ENCODE measurements around the gene POLR3C.

Gene POLR3C

DNA sequence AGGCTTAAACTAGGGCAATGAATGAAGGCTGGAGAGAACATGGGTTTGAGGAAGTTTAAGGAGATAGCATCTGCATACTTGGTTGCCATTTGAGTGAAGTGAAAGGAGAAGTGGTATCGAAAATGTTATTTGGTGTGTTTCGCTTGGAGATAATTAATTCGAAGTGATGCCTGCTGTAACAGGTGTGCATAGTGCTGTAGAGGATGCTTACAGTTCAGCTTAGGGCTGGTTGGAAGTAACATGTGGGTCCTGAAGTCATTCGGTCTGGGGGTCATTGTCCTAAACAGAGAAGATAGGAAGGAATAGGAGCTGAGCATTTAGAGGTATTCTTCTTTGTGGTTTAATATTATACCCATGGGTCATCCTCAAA lies 21.1 kb downstream of the POLR3C start:
- Mint-ChIP-seq H3K27me3 (ENCODE audit: low read depth) (no peaks in the 10 kb centered on the region), H3K27ac (no peak overlapping the region), H3K4me1 (ENCODE audit: low read depth) (peaks cover 5% of the 10 kb centered on the region), H3K9me3 (no peaks in the 10 kb centered on the region), H3K4me3 (no peak overlapping the region), H3K36me3 (ENCODE audit: low read depth) (peaks cover 19% of the 10 kb centered on the region)

DNA sequence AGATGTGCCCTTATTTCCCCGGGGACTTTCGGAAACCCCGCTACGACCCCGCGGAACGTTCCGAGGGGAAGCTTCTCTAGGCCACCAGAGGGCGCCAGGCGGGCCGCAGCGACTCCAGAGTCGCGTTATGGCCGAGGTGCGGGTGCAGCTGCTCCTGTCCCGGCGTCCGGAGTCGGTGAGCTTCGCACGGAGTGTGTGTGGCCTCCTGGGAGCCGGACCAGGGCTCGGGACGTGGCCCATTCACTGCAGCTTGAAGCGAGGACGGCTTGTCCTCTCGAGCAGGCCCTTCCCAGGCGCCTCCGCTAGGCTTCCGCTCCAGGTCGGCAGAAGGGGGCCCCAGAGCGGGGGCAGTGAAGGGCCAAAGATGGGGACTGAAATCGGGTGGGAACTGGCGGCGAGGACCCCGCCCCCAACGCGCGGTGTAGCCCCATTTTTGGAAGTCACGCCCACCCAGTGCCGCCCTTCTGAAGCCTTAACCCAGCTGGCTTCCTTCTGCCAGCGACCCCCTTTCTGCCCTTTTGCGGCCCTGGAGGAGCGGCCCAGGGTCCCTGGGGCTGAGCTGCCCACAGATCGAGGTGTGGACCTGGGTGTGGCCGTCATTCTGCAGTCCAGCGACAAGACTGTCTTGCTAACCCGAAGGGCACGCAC lies 21.6 kb downstream of the POLR3C start, which contains the start of gene NUDT17:
TSS of gene NUDT17 (plus strand) at position 117 of the 648 bp plus-strand sequence. CDS start at position 128, 11 bp downstream.
- Mint-ChIP-seq H3K36me3 (ENCODE audit: low read depth) (peaks cover 23% of the 10 kb centered on the region), H3K9me3 (no peaks in the 10 kb centered on the region), H3K27ac (peak within 1 kb of the TSS; percentile 56), H3K4me1 (ENCODE audit: low read depth) (peaks cover 5% of the 10 kb centered on the region), H3K27me3 (ENCODE audit: low read depth) (no peaks in the 10 kb centered on the region), H3K4me3 (no peak within 1 kb of the TSS)

DNA sequence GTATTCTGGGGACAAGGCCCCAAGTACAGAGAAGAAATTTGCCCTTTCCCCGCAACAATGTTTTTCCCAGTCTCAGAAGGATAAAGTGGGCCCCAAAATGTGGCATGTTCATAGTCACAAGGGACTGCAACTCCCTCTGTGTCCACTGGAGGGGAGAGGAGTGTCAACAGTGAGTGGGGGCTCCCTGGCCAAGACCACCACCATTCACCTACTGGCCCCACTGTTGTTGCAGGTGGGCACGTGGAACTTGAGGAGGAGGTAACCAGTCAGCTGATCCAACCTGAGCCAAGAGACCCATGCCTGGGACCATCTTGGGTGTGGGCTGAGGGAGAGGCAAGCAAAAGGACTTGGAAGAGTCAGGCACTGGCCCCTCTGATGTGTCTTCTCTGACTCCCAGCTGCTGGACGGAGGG lies 22.2 kb downstream of the POLR3C start:
- Mint-ChIP-seq H3K9me3 (no peaks in the 10 kb centered on the region), H3K36me3 (ENCODE audit: low read depth) (peaks cover 22% of the 10 kb centered on the region), H3K4me3 (no peak overlapping the region), H3K4me1 (ENCODE audit: low read depth) (peaks cover 5% of the 10 kb centered on the region), H3K27ac (peak overlapping the region; percentile 56), H3K27me3 (ENCODE audit: low read depth) (no peaks in the 10 kb centered on the region)

DNA sequence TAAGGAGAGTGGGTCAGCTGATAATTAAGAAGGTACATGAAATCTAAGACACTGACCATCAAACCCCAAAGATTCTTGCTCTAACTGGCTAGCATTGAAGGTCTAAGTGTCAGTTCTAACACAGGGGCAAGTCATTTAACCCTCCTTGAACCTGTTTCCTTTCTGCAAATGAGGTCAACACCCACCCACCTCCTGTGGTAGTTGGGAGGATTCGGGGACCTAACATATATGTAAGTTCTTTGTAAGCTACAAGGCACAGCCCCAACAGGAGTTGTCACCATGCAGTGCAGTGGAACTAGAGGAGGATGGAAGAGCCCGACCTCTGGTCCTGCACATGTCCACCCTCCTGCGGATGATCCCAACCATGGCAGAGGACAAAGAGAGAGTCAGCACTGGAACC lies 23.8 kb downstream of the POLR3C start:
- Mint-ChIP-seq H3K9me3 (no peaks in the 10 kb centered on the region), H3K4me1 (ENCODE audit: low read depth) (peaks cover 5% of the 10 kb centered on the region), H3K27ac (no peak overlapping the region), H3K36me3 (ENCODE audit: low read depth) (peaks cover 21% of the 10 kb centered on the region), H3K4me3 (no peak overlapping the region), H3K27me3 (ENCODE audit: low read depth) (no peaks in the 10 kb centered on the region)

DNA sequence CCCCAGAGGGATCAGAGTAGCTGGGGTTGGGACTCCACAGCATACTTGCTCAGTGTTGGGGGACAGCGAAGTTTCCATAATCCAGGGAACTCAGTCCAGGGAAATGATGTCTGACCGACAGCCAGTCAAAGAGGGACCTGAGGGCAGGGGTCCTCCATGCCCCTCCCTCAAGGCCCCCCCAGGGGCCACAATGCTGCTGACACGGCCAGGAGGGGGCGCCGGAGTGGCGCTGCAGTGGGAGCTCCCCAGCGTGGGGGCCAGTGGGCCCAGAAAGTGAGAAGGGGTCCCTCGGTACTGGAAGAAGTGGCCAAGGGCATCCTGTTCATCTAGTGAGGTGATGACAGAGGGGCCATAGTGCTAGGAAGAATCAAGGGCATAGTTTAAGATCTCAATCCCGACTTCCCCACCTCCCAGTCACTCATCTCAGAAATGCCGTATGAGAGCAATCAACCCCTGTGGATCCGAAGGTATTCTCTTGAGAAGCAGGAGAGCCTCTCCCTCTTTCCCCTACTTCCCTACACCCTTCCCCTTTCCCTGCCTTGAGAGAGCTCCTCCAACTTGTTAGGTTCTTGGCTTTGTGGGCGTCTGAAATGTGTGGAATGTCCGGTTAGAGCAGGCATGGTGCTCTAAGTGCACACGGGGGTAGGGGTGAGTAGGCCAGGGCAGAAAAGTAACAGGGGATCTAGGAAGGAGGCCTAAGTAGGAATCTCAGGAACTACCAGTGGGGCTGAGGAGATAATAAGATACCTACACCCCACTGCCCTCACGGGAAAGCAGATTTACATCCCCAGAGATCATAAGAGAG lies 25.6 kb downstream of the POLR3C start:
- no peak overlapping the region for H3K27ac Mint-ChIP-seq

DNA sequence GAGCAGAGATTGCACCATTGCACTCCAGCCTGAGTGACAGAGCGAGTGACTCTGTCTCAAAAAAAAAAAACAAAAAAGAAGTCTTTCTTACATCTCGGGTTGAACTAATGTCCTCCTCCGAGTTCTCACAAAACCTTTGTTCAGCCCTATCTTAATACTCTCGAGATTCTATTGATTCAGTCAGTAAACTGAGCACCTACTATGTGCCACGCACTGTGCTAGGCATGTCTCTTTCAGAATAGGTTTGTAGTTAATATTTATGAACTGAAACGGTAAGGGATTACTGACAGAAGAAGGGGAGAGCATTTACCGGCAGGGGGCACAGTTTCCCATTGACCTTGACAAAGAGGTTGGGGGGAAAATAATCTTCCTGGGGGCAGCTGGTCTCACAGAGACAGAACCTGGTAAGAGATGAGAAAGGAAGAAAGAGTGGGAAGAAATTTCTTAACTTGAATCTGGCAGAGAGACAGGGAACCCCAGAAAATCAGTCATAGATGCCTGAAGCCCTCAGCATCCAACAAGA lies 31.5 kb downstream of the POLR3C start:
- Mint-ChIP-seq H3K27me3 (ENCODE audit: low read depth) (no peaks in the 10 kb centered on the region), H3K4me1 (ENCODE audit: low read depth) (peaks cover 16% of the 10 kb centered on the region), H3K4me3 (no peak overlapping the region), H3K27ac (no peak overlapping the region), H3K36me3 (ENCODE audit: low read depth) (peaks cover 35% of the 10 kb centered on the region), H3K9me3 (no peaks in the 10 kb centered on the region)

More for the DNA sequence above, 25.6 kb downstream of the POLR3C start:
- Mint-ChIP-seq H3K4me3 (no peak overlapping the region), H3K4me1 (ENCODE audit: low read depth) (peaks cover 5% of the 10 kb centered on the region), H3K9me3 (no peaks in the 10 kb centered on the region), H3K27me3 (ENCODE audit: low read depth) (no peaks in the 10 kb centered on the region), H3K36me3 (ENCODE audit: low read depth) (peaks cover 29% of the 10 kb centered on the region)

DNA sequence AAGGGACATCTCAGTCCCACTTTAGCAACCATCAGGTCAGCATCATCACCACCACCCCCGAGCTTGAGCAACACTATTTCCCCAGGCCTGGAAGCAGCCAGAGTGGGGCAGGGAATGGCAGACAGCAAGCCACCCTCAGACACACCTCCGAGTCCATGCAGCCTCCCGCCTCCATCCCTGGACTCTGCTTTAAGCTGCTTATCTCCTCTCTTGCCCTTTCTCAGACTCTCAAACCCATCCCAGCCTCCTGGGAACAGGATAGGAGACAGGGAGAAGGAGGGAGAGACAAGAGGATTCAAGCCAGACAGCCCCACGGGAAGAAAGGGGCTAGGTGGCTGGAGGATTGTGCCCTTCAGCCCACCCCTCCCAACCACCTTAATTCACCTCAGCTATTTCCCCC lies 33.2 kb downstream of the POLR3C start:
- H3K4me1 Mint-ChIP-seq (ENCODE audit: low read depth): peaks cover 16% of the 10 kb centered on the region
- peaks cover 5% of the 10 kb centered on the region for H3K27me3 Mint-ChIP-seq (ENCODE audit: low read depth)
- H3K27ac Mint-ChIP-seq: no peak overlapping the region
- no peak overlapping the region for H3K4me3 Mint-ChIP-seq
- peaks cover 25% of the 10 kb centered on the region for H3K36me3 Mint-ChIP-seq (ENCODE audit: low read depth)
- H3K9me3 Mint-ChIP-seq: no peaks in the 10 kb centered on the region

DNA sequence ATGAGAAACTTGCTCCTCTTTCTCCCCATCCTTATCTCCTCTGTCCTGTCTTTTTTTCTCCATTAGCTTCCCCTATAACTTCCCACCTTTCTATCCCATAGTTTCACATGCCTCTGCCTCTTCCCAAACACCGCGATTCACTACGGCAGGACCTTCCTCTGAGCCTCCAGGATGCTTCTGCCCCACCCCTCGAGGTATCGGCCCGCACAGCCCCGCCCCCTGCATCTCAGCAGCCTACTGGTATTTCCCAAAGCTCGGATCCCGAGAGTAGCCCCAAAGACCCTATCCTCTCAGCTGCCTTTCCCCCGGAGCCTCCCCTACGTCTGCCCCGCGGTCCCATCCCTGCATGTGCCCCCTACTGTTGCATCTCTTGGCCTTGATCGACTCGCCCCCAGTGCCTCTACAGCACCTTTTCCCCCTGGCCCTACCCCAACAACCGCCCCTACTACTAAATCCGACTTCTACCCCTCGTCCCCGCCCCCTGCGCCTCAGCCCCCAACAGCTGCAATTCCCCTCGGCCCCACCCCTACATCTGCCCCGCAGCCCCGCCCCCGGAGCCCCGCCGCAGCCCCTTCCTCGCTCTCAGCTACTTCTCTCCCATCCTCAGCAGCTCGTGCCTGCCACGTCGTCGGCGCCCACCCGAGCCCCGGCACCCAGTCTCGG lies 34.4 kb downstream of the POLR3C start:
- H3K27ac Mint-ChIP-seq: peak overlapping the region; percentile 96
- peaks cover 9% of the 10 kb centered on the region for H3K27me3 Mint-ChIP-seq (ENCODE audit: low read depth)
- H3K4me3 Mint-ChIP-seq: peak overlapping the region; percentile 98
- no peaks in the 10 kb centered on the region for H3K9me3 Mint-ChIP-seq
- peaks cover 21% of the 10 kb centered on the region for H3K36me3 Mint-ChIP-seq (ENCODE audit: low read depth)
- peaks cover 16% of the 10 kb centered on the region for H3K4me1 Mint-ChIP-seq (ENCODE audit: low read depth)

DNA sequence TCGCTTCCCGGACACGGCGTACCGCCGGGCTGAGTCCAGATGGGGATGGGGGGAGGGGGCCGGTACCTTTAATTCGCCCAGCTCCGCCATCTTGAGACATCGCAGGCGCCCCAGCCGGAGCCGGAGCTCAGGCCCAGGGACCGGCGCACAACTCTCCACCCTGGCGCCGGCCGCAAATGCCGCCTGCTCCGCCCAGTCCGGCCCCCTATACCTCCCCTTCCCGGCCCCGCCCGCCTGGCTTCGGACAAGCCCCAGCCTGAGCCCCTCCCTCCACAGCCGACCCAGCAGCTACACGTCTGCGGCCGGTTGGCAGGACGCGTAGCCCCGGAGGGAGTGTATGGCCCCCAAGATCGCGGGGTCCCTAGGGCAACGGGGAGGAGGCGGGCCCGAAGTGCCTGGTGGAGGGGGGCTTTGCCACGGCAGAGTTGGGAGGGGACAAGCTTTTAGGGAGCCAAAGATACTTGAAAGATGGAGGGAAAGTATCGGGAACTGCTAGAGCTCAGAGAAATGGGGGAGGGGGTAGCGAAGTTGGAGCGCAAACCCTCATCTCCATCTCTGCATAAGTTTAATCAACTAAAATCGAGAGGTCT lies 35.0 kb downstream of the POLR3C start, which contains the start of gene PIAS3:
TSS of gene PIAS3 (minus strand) at position 181 of the 590 bp plus-strand sequence. CDS start at position 90, 91 bp downstream.
- Mint-ChIP-seq H3K4me1 (ENCODE audit: low read depth) (peaks cover 16% of the 10 kb centered on the region), H3K4me3 (peak within 1 kb of the TSS; percentile 98), H3K36me3 (ENCODE audit: low read depth) (peaks cover 17% of the 10 kb centered on the region), H3K27ac (peak within 1 kb of the TSS; percentile 96), H3K27me3 (ENCODE audit: low read depth) (peaks cover 15% of the 10 kb centered on the region), H3K9me3 (no peaks in the 10 kb centered on the region)

DNA sequence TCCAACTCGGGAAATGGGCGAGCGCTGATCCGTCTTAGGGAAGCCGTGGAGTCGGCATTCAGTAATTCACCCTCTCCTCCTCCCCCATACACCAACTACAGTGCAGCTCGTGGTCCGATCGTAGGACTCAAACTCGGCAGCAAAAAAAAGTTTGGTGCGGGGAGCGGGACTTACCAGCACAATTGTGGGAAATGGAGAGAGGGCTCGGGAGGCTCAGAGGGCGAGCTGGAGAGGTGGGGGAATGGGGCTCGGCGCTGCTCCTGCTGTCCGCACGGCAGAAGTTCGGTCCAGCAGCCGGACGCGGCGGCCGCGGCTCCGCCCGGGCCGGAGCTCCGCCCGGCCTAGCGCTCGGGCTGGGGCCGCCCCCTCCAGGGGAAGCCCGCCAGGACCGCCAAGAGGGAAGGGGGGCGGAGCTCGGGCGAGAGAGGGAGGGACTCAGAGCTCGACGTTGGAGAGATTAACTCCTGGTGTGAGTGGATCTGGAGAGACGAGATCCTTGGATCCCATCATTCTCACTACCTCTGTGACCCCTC lies 35.6 kb downstream of the POLR3C start:
- Mint-ChIP-seq H3K27me3 (ENCODE audit: low read depth) (peaks cover 20% of the 10 kb centered on the region), H3K4me3 (peak overlapping the region; percentile 98), H3K36me3 (ENCODE audit: low read depth) (peaks cover 13% of the 10 kb centered on the region), H3K9me3 (no peaks in the 10 kb centered on the region), H3K4me1 (ENCODE audit: low read depth) (peaks cover 16% of the 10 kb centered on the region), H3K27ac (peak overlapping the region; percentile 96)

DNA sequence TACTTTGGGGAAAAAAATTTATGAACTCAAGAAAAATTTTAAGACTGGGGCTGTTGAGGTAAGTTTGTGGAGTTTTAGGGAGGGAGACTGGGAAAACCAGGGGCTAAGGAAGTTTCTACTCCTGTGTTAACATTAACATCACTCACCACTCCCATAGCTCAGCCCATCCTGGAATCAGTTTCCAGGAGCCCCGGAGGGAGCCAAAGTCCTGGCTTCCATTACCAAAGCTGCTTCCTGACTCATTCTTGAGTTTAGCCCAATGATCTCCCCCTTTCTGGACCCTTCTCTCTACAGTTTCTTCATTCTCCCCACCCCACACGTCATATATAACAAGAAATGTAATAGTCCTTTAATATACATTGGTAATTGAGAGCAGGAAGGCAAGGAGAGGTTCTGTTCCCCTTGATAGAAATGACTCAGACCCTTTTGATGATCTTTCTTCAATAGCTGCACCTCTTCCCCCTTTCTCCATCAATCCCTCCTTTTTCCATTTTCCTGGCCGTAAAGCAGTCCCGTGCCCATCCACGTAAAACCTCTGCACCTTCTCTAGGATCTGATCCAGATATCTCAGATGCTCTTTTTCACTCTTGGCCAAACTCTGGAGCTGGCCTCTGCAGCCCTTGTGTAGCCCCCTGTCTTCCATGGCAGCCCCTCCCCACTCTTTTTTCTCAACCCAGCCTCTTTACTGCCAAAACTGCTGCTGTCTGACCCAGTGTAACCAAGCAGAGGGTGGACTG lies 39.5 kb downstream of the POLR3C start:
- H3K4me1 Mint-ChIP-seq (ENCODE audit: low read depth): peaks cover 8% of the 10 kb centered on the region
- H3K9me3 Mint-ChIP-seq: no peaks in the 10 kb centered on the region
- peaks cover 3% of the 10 kb centered on the region for H3K36me3 Mint-ChIP-seq (ENCODE audit: low read depth)
- H3K27me3 Mint-ChIP-seq (ENCODE audit: low read depth): peaks cover 52% of the 10 kb centered on the region
- H3K27ac Mint-ChIP-seq: no peak overlapping the region
- no peak overlapping the region for H3K4me3 Mint-ChIP-seq

DNA sequence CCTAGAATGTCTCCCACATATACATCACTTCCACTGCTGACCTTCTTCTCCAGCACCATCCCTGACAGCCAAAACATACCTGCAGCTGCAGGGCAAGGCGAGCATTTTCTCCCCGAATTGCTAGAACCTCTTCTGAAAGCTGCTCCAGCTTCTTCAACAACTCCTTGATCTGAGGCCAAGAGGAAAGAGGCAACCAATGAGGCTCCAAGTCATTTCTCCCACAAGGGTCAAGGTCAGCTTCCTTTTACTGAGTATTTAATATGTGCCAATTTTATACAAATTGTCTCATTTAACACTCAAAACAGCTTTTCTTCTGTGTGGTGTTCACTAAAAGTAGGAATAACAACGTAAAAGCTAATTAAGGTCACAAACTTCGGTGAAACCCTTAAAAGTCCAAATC lies 44.2 kb downstream of the POLR3C start:
- Mint-ChIP-seq H3K4me1 (ENCODE audit: low read depth) (peaks cover 17% of the 10 kb centered on the region), H3K4me3 (no peak overlapping the region), H3K36me3 (ENCODE audit: low read depth) (peaks cover 3% of the 10 kb centered on the region), H3K27me3 (ENCODE audit: low read depth) (peaks cover 73% of the 10 kb centered on the region), H3K9me3 (no peaks in the 10 kb centered on the region), H3K27ac (no peak overlapping the region)

DNA sequence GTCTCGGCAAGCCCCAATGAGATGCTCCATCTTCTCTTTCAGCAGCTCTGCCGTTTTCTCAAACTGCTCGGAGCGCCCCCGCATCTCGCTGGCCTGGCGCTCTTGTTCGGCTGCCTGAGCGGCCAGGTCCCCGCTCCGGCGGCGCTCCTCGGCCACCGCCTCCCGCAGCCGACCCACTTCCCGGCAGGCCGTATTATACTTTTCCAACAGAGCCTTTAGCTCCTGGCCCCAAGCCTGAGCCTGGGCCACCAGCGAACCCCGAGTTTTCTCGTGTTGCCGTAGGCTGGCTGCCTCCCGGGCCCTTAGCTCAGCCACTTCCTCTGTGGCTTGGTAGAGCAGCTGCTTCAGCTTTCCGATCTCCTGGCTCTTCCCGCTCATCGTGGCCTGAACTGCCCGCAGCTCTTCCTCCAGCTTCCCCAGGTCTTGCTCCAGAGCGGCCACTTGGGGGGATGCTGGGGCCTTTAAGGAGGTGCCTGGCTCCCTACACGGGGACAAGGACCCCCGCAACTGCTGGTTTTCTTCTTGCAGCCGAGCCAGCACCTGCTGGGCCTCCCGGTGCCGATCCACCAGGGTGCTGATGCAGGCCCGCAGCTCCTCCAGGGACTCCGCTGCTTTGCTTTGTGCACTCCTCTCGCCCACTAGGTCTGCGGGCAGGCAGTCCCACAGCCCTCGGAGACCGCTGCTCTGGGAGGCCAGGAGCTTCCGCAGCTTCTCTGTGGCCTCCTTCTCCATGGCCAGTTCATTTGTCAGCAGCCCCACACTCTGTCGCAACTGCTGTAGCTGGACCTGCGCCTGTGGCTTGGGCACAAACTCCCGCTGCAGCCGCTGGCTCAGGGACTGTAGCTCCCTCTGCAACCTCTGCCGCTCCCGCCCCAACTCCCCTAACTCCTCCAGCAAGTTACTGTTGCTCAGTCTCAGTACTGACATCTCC lies 48.3 kb downstream of the POLR3C start:
- Mint-ChIP-seq H3K27me3 (ENCODE audit: low read depth) (peaks cover 55% of the 10 kb centered on the region), H3K36me3 (ENCODE audit: low read depth) (peaks cover 3% of the 10 kb centered on the region), H3K9me3 (no peaks in the 10 kb centered on the region), H3K4me1 (ENCODE audit: low read depth) (peaks cover 19% of the 10 kb centered on the region), H3K27ac (peak overlapping the region; percentile 66), H3K4me3 (peak overlapping the region; percentile 75)
